SK-N-SH (cell line): ENCODE measurements around the gene SULT2B1. TPM values are rescaled to one million over a fixed set of nuclear protein-coding genes. Genes with fewer than 3 reads are reported as not detected.

Source experiments
- CTCF ChIA-PET: fragments of 300-600, 350-600 bp; formaldehyde crosslinking; extraction: SDS; loops from one replicate; lab custom pipeline; 2021; lab: Yijun Ruan, JAX
- POLR2A ChIA-PET: fragments of 350-600 bp; sonication (Branson Sonifier 250); formaldehyde crosslinking; extraction: SDS; loops from one replicate; lab custom pipeline; 2020; ENCODE audit warnings: antibody characterized with exemption, inconsistent platforms; lab: Yijun Ruan, JAX
- DNase-seq: peaks from one replicate; pipeline ENCODE4 v3.0.0; 2012
- H2AFZ ChIP-seq: fragments of 200-600 bp; sonication (generic); 2 replicates; pipeline ENCODE4 v1.8.1; 2016; ENCODE audit warnings: antibody characterized with exemption, mild to moderate bottlenecking, low read depth
- H3F3A ChIP-seq: fragments of 200-600 bp; sonication (generic); replicated peaks from 2 replicates; pipeline ENCODE3; 2016; ENCODE audit warnings: antibody characterized with exemption, mild to moderate bottlenecking; ENCODE audit not compliant: insufficient read depth
- H3K27ac ChIP-seq, 2 experiments: fragments of 200-500 bp in 1 of 2; fragments of 200-600 bp in 1 of 2; sonication (Bioruptor generic) in 1 of 2; sonication (generic), shearing (Covaris generic) in 1 of 2; 2 replicates each; pipeline versions ENCODE4 v1.5.1 to v1.6.1; 2014 to 2016; ENCODE audit warnings: low read depth in 2 of 2, inconsistent platforms in 1 of 2, low read length in 1 of 2, mild to moderate bottlenecking in 1 of 2, mixed read lengths in 1 of 2
- H3K27me3 ChIP-seq: fragments of 200-600 bp; sonication (generic), shearing (Covaris generic); 2 replicates; pipeline ENCODE4 v1.6.1; 2016; ENCODE audit warnings: mixed run types; ENCODE audit not compliant: insufficient read depth
- H3K36me3 ChIP-seq, 2 experiments: fragments of 200-500 bp in 1 of 2; fragments of 200-600 bp in 1 of 2; sonication (Bioruptor generic) in 1 of 2; sonication (generic) in 1 of 2; replicated peaks in 1 of 2; 2 replicates each; pipeline versions ENCODE3 to v1.5.1; 2014 to 2016; ENCODE audit warnings: low read length in 1 of 2, mild to moderate bottlenecking in 1 of 2; ENCODE audit not compliant: insufficient read depth in 2 of 2, control insufficient read depth in 1 of 2
- H3K4me1 ChIP-seq, 2 experiments: fragments of 200-500 bp in 1 of 2; fragments of 200-600 bp in 1 of 2; sonication (Bioruptor generic) in 1 of 2; sonication (generic), shearing (Covaris generic) in 1 of 2; 2 replicates each; pipeline versions ENCODE4 v1.5.1 to v1.6.1; 2014 to 2016; ENCODE audit warnings: low read depth in 1 of 2, low read length in 1 of 2, mixed run types in 1 of 2; ENCODE audit not compliant: insufficient read depth in 2 of 2, control insufficient read depth in 1 of 2
- H3K4me2 ChIP-seq: fragments of 200-600 bp; sonication (generic), shearing (Covaris generic); 2 replicates; pipeline ENCODE4 v1.6.1; 2017; ENCODE audit warnings: mixed run types
- H3K4me3 ChIP-seq, 2 experiments: fragments of 200-500 bp in 1 of 2; fragments of 200-600 bp in 1 of 2; sonication (Bioruptor generic) in 1 of 2; sonication (generic), shearing (Covaris generic) in 1 of 2; 2 replicates each; pipeline versions ENCODE4 v1.5.1 to v1.8.1; 2014 to 2016; ENCODE audit warnings: low read depth in 2 of 2, inconsistent platforms in 1 of 2, low read length in 1 of 2, mild to moderate bottlenecking in 1 of 2, mixed read lengths in 1 of 2, moderate library complexity in 1 of 2
- H3K79me2 ChIP-seq: fragments of 200-600 bp; sonication (generic); 2 replicates; pipeline ENCODE4 v1.8.1; 2017; ENCODE audit warnings: mild to moderate bottlenecking; ENCODE audit not compliant: insufficient read depth
- H3K9ac ChIP-seq: fragments of 200-600 bp; sonication (generic); 2 replicates; pipeline ENCODE4 v1.6.1; 2017; ENCODE audit warnings: mixed run types
- H3K9me2 ChIP-seq: fragments of 200-600 bp; sonication (generic); 2 replicates; pipeline ENCODE4 v1.6.1; 2017; ENCODE audit warnings: mixed run types
- H3K9me3 ChIP-seq: fragments of 200-600 bp; sonication (generic); 2 replicates; pipeline ENCODE4 v1.6.1; 2017; ENCODE audit warnings: mixed run types, mild to moderate bottlenecking, moderate library complexity
- H4K20me1 ChIP-seq: fragments of 200-600 bp; sonication (generic); 2 replicates; pipeline ENCODE4 v1.6.1; 2017; ENCODE audit warnings: mild to moderate bottlenecking, mixed run types; ENCODE audit not compliant: insufficient read depth
- CHD2 ChIP-seq: fragments of 150-350 bp; IDR thresholded peaks from 2 replicates; pipeline ENCODE4 v1.6.1; 2018; ENCODE audit warnings: low read length; ENCODE audit not compliant: partially characterized antibody
- MXI1 ChIP-seq: IDR thresholded peaks from 2 replicates; pipeline ENCODE4 v1.6.1; 2012; ENCODE audit warnings: mild to moderate bottlenecking, low read depth, low read length, improper control_type of control experiment
- PBX3 ChIP-seq: IDR thresholded peaks from 2 replicates; pipeline ENCODE4; 2012
- POLR2AphosphoS5 ChIP-seq: IDR thresholded peaks from 2 replicates; pipeline ENCODE4 v1.6.1; 2012; ENCODE audit warnings: low read depth, low read length
- RFX5 ChIP-seq: IDR thresholded peaks from 2 replicates; pipeline ENCODE4 v1.6.1; 2012; ENCODE audit warnings: mild to moderate bottlenecking, improper control_type of control experiment, low read length
- RXRA ChIP-seq: IDR thresholded peaks from 2 replicates; pipeline ENCODE4 v1.4.0; 2012; ENCODE audit warnings: low read depth, mild to moderate bottlenecking, borderline replicate concordance
- TAF1 ChIP-seq: IDR thresholded peaks from 2 replicates; pipeline ENCODE4 v1.6.1; 2012; ENCODE audit warnings: low read depth, mild to moderate bottlenecking, low read length, moderate library complexity, borderline replicate concordance
- TCF12 ChIP-seq: IDR thresholded peaks from 2 replicates; pipeline ENCODE4 v1.4.0; 2012
- WGBS: methylation state at CpG from one replicate; pipeline ENCODE4 v1.1.6; 2017; ENCODE audit warnings: low lambda C conversion rate; 5-methylcytosine and 5-hydroxymethylcytosine counted together
- polyA plus RNA-seq, 3 experiments: library from polyadenylated mRNA; depleted of rRNA; stranded (reverse); fragments of >200 nt; gene quantifications; 2 replicates each; pipeline ENCODE4 v1.2.3, GENCODE V29; 2012
- TF ChIP-seq, protein P1 (sequence below): fragments of 150-350 bp; IDR thresholded peaks from 2 replicates; pipeline ENCODE4 v1.6.1; 2017; ENCODE audit warnings: antibody characterized with exemption, low read length, low read depth, borderline replicate concordance

SULT2B1 gene
- polyA plus RNA-seq, 1 of the 3 experiments (the other 2 are of a cell fraction) = 0.92 TPM

DNA sequence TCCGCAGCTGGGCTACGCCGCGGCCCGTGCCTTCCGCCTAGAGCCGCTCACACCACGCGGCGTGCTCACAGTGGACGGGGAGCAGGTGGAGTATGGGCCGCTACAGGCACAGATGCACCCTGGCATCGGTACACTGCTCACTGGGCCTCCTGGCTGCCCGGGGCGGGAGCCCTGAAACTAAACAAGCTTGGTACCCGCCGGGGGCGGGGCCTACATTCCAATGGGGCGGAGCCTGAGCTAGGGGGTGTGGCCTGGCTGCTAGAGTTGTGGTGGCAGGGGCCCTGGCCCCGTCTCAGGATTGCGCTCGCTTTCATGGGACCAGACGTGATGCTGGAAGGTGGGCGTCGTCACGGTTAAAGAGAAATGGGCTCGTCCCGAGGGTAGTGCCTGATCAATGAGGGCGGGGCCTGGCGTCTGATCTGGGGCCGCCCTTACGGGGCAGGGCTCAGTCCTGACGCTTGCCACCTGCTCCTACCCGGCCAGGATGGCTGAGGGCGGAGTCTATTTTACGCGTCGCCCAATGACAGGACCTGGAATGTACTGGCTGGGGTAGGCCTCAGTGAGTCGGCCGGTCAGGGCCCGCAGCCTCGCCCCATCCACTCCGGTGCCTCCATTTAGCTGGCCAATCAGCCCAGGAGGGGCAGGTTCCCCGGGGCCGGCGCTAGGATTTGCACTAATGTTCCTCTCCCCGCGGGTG is 77.8 kb downstream of the SULT2B1 start:
- no peak overlapping the region for H2AFZ ChIP-seq
- H3K9me3 ChIP-seq = no peaks in the 10 kb centered on the region
- H3K4me2 ChIP-seq = no peak overlapping the region
- peaks cover 11% of the 10 kb centered on the region for H3F3A ChIP-seq
- H3K79me2 ChIP-seq = peaks cover 3% of the 10 kb centered on the region; the same call in 1 of the 2 replicates
- no peak overlapping the region for H3K27ac ChIP-seq
- H3K4me1 ChIP-seq = peaks cover 20 to 28% of the 10 kb centered on the region in 2 experiments; a peak in 3 of 4 replicates
- H4K20me1 ChIP-seq = no peaks in the 10 kb centered on the region
- WGBS = 93% methylated on average over 31 of the region's 48 CpGs
- H3K4me3 ChIP-seq = no peak overlapping the region
- ChIA-PET CTCF (no interaction called here), POLR2A (interaction anchor here (0.7 to 1.3 kb wide), 3 partner anchors 11 to 91 kb away, joined by 3 read pairs; partner anchors contain the start of genes RPL18 and SPHK2)
- no peaks in the 10 kb centered on the region for H3K27me3 ChIP-seq
- DNase-seq = peak; percentile 71
- TF ChIP-seq MXI1 = no peak
- TF ChIP-seq RFX5 = no peak
- no peak for TF ChIP-seq CHD2
- TF ChIP-seq RXRA = no peak
- TF ChIP-seq TCF12 = no peak
- no peak for TF ChIP-seq TAF1
- TF ChIP-seq POLR2AphosphoS5 = no peak
- TF ChIP-seq PBX3 = 0 out of 2 replicates have a peak, but pooled peaks have one; percentile 5
- H3K9me2 ChIP-seq = no peaks in the 10 kb centered on the region
- H3K9ac ChIP-seq = no peak overlapping the region
- peaks cover 17 to 25% of the 10 kb centered on the region in 2 experiments for H3K36me3 ChIP-seq

GRCh38 chr19:48630296-48631063 is 78.5 kb downstream of the SULT2B1 start:
- Histone ChIP-seq H3K4me2 (no peak overlapping the region), H3K9ac (no peak overlapping the region), H3K4me1 (peaks cover 25 to 27% of the 10 kb centered on the region in 2 experiments), H3F3A (peaks cover 16% of the 10 kb centered on the region), H3K9me2 (no peaks in the 10 kb centered on the region), H3K27me3 (no peaks in the 10 kb centered on the region), H3K27ac (no peak overlapping the region), H2AFZ (no peak overlapping the region), H3K36me3 (peaks cover 17 to 25% of the 10 kb centered on the region in 2 experiments), H4K20me1 (no peaks in the 10 kb centered on the region), H3K79me2 (no peaks in the 10 kb centered on the region; the same call in 1 of the 2 replicates), H3K4me3 (no peak overlapping the region), H3K9me3 (no peaks in the 10 kb centered on the region)
- POLR2A ChIA-PET = interaction anchor here (0.7 to 1.3 kb wide), 3 partner anchors 11 to 90 kb away, joined by 3 read pairs; partner anchors contain the start of genes RPL18 and SPHK2
- WGBS = 89% methylated on average over 40 of the region's 47 CpGs
- TF ChIP-seq, protein P1, sequence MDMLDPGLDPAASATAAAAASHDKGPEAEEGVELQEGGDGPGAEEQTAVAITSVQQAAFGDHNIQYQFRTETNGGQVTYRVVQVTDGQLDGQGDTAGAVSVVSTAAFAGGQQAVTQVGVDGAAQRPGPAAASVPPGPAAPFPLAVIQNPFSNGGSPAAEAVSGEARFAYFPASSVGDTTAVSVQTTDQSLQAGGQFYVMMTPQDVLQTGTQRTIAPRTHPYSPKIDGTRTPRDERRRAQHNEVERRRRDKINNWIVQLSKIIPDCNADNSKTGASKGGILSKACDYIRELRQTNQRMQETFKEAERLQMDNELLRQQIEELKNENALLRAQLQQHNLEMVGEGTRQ = no peak
- TF ChIP-seq PBX3 = 0 out of 2 replicates have a peak, but pooled peaks have one; percentile 0
- DNase-seq = no peak
- CTCF ChIA-PET = no interaction called here
